Measurements from ENCODE around the gene CABYR. TPM values are rescaled to one million over a fixed set of nuclear protein-coding genes. Genes with fewer than 3 reads are reported as not detected.
"Not testable (repeated sequence)": the region's sequence is repeated elsewhere in the genome, so short reads cannot be mapped to it uniquely, and the experiment has no call there.

CABYR gene
- total RNA-seq, 1 donor from 2014 or later, result 0.73 TPM

DNA sequence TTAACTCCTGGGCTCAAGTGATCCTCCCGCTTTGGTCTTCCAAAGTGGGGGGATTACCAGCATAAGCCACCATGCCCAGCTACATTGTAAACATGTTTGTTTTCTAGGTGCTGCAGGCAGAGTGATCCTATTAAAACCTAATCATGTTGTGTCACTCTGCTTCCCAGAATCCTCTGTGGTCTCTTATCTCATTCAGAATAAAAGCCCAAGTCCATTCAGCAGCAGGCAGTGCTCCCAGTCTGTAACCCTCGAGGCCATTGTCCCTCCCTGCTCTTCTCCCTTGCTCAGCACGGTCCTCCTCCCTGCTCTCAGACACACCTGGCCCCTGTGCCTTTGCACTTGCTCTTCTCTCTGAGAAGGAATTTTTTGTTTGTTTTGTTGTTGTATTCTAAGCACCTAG lies 11.1 kb upstream of the CABYR start:
- intact Hi-C loops (cut with micrococcal nuclease), result no loop called here

DNA sequence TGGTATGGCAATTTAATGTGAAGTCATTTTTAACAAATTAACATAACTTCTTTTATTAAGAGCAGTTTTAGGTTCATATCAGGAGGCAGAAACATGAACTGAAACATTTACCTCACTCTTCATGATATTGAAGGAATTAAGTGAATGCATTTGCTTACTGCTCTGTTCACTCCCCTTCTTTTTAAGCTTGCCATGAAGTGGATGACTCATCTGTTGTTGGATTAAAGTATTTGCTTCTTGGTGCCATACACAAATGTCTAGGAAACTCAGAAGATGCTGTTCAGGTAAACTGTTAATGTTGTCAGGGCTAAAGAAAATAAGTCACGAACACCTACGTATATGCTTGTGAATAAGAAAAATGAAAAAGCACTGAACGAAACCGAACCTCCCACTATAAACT lies 10.2 kb upstream of the CABYR start:
- intact Hi-C loops (cut with micrococcal nuclease), result no loop called here

DNA sequence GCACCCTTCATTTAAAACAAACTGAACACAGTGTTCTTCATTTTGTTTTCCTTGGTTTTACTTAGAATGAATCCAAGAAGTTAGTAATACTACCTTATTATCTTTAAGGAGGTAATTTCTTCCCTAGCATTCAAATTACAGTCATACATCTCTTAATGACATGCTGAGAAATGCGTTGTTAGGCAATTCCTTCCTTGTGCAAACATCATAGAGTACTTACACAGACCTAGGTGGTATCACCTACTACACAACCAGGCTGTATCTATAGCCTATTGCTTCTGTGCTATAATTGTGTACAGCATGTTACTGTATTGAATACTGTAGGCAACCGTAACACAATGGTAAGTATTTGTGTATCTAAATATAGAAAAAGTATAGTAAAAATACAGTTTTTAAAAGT lies 8.4 kb upstream of the CABYR start:
- intact Hi-C loops (cut with micrococcal nuclease), result no loop called here

DNA sequence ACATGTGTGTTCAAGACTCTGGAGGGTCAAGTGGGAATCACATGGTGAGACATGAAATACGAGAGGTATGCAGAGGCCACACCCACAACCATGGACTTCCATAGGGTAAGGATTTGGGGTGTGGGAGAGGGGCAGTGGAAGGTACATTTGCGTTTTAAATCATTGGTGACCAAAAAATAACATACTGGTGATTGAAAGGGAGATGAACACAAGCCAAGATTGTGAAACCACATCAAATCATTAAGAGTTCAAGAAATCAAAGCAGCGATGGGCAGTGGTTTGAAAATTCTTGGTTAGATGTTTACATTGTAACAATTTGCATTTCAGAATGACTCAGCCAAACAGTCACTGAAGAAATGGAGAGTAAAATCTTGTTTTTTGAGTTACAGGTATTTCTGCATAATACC lies 1.9 kb upstream of the CABYR start:
- intact Hi-C loops (cut with micrococcal nuclease), result no loop called here

DNA sequence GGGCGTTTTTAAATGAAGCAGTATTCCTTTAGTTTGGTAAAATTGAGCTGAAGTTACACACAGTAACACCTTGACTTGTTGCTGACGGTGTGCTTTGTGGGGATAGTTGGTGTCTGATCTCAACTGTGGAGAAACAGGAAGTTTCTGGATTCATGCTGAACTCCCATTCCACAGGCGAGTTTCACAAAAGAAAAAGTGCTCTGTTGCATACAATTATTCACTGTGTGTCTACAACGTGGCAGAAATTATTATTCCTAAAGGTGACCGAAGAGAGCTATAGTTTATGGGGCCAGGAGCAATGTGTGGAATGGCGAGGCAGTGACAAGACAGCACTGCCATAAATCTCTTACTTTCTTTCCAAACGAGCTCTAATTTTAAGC lies 463 bp upstream of the CABYR start:
- intact Hi-C loops (cut with micrococcal nuclease), result no loop called here

DNA sequence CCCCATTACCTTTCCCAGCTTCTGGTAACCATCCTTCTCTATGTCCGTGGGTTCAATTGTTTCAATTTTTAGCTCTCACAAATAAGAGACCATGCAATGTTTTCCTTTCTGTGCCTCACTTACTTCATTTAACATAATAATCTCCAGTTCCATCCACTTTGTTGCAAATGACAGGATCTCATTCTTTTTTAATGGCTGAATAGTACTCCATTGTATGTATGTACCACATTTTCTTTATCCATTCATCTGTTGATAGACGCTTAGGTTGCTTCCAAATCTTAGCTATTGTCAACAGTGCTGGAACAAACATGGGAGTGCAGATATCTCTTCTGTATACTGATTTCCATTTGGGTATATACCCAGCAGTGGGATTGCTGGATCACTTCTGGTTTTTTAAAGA lies 1.8 kb downstream of the CABYR start:
- intact Hi-C loops (cut with micrococcal nuclease), result no loop called here

DNA sequence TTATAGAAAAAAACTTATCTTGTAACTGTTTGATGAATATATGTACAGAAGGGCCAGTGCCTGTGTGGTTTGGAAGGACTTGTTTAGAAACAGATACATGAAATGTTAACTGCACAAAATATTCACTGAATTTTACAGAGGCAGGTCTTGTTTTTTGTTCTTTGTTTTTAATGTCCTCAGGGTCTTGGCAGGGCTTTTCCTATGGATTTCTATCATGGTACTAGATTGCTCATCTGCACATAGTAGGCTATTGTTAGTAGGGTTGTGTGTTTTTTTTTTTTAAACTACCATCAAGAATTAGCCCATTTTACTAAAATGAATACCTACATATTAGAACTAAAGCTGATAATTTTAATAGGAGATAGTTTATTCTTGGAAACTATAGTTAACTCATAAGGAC lies 3.5 kb downstream of the CABYR start:
- intact Hi-C loops (cut with micrococcal nuclease), result no loop called here

DNA sequence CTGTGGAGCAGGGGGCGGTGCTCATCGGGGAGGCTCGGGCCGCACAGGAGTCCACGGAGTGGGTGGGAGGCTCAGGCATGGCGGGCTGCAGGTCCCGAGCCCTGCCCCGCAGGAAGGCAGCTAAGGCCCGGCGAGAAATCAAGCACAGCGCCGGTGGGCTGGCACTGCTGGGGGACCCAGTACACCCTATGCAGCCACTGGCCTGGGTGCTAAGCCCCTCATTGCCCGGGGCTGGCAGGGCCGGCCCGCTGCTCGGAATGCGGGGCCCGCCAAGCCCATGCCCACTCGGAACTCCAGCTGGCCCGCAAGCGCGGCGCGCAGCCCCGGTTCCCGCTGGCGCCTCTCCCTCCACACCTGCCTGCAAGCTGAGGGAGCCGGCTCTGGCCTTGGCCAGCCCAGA lies 10.7 kb downstream of the CABYR start:
- intact Hi-C loops (cut with micrococcal nuclease), result not testable (repeated sequence)

DNA sequence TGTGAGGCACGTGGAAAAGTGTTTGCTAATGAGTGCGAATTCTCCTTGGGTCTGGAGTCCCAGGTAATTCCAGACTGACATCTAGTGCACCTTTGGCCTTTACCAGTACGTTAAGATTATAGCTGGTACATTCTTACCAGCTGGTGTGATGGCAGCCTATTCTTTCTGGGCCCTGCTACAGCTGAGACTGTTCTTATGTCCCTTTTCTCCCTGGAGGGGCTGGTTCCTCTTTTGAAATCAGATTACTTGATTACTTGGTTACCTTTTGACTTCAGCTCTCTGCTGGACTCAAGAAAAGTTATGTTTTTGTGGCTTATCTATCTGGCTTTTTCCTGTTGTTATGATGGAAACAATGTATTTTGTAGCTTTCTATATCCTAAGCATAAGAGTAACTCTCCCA lies 14.5 kb downstream of the CABYR start:
- intact Hi-C loops (cut with micrococcal nuclease), result no loop called here

DNA sequence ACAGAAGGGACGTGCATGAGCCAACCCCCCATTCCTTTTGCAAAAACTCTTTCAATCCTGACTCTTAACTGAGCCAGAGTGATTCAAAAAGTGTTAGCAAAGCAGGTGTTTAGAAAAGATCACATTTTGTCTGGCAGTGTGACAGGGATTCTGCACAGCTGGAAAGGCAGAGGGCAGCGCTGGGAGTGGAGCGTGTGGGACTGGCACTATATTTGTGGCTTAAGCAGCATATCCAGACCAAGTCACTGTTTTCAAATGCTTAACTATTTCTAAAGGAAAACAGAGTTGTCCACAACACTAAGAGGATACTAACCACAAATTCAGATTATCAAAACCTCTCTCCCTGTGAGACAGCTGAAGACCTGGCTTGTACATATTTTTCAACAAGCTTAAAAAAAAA lies 19.0 kb downstream of the CABYR start:
- intact Hi-C loops (cut with micrococcal nuclease), result no loop called here

DNA sequence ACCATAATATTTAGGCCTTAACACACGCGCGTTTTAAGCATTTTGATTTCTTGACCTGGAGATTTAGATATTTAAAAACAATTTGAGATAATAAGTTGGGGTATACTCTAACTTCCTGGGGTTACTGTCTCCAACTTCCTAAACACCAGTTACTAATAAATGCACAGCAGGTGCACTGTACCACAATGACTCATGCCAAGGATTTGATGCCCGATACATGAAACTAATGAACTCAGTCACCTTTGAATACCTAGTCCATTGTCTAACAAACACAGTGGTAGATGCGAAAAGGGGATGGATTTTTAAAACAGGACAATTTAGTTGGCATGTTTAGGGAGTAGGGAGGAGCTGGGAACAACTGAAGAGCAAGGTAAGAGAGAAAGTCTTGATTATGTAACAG lies 21.2 kb downstream of the CABYR start:
- intact Hi-C loops (cut with micrococcal nuclease), result no loop called here

DNA sequence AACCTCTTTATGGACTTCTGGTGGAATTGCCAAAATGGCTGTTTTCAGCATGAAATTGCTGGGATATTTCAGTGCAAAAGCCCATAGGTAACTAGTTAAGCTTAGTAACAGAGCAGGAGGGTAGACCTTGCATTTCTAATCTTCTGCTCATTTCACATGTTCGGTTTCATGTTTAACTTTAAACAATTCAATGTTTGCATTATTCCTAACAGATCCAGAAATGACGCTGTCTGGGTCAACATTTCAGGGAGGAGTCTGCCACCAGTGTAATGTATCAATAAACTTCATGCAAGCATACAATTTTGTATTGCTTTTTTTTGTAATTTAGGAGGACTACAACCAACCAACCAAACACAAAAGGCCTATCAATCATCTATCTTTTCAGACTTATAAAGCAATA lies 22.4 kb downstream of the CABYR start:
- intact Hi-C loops (cut with micrococcal nuclease), result no loop called here

DNA sequence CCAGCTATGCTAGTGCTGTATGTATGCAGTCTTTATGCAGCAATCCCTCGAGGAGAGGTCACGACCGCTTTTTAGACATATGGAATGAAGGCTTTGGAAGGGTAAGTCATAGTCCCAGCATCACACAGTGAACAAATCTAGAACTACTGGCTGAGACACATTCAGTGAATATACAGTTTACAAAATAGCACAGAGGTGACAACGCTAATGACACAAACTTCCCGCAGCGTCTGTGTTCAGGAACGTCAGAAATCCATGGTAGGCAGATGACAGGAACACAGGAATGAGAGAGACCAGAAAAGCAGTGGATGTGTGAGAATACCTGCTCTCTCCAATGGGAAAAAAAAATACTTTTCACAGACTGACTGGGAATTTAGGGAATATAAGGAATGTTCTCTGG lies 29.6 kb downstream of the CABYR start:
- intact Hi-C loops (cut with micrococcal nuclease), result no loop called here

DNA sequence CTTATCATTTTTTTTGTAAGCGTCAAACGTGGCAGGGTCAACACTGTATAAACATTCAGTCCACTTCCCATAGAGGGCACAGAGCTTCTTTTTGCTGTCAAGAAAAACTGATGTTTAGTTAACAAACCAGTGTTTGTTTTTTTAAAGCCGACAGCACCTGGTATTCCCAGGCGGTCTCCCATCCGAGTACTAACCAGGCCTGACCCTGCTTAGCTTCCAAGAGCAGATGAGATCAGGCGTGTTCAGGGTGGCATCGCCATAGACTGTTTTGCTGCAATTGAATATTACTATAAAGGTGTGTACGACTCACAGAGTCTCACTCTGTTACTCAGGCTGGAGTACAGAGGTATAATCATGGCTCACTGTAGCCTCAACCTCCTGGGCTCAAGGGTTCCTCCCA lies 31.5 kb downstream of the CABYR start:
- intact Hi-C loops (cut with micrococcal nuclease), result no loop called here

DNA sequence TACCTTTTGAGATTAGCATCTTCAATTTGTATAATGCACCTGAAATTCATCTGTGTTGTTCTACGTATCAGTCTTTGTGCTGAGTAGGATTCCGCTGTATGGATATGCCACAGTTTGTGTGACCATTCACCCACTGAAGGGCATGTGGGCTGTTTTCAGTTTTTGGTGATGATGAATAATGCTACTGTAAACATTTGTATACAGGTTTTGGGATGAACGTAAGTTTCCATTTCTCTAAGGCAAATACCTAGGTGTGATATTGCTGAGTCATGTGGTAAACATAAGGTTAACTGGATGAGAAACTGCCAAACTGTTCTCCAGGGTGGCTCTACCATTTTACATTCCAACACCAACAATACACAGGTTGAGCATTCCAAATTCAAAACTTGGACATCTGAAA lies 35.1 kb downstream of the CABYR start:
- intact Hi-C loops (cut with micrococcal nuclease), result no loop called here

DNA sequence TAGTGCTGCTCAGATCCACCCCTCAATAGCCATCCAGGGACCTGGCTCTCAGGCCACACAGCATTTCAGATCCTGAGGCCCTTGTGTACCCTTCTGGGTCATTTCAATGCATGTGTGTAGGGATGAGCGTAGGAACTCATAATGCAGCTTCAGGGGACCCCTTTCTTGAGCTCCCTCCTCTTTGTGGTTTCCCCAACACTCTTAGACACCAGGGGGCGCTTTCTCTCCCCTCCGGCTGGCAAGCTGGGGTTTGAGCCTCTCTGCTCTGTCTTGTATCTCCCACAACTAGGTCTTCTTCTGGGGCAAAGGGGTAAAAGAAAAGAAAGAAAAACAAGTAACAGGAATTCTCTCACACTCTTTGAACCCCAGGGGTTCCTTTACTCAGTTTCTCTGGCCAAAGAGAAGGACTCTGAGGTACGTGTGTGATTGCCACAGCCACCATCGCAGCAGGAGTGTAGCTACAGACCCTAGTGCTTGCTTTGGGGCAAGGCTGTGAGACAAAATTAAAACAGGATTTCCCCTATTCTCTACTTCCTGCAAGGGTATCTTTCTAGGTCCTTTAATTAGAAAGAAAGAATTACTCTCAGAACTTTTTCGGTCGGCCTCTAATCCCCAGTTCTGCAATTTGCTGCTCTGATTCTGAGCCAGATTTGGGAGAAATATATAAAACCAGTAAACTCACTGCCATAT lies 38.0 kb downstream of the CABYR start:
- intact Hi-C loops (cut with micrococcal nuclease), result no loop called here

DNA sequence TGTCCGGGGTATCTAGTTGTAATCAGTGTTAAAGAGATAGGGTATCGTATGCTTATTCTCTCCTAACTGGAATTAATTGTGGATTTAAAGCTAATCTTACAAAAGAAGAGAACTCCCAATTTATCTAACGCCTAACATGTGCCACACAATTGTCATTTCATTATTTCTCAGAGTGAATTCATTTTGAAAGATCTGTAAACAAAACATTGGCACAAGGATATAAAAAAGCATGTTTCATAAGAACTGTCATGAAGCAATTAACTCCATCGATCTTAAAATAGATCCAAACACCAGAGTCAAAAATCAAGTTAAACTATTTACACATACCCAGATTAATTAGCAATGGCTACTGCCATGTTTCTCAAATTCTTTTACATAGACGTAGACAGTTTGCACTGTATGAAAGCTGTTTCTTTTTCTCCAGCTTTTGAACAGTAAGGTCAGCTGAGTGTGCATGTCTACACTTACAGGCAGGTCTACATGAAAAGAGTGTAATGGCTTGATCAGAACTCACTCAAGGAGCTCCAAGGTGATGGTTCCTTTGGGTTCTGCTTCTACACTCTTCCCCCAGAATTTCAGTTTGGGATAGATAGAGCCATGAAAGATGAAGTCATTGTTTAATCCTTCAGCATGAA lies 38.8 kb downstream of the CABYR start:
- intact Hi-C loops (cut with micrococcal nuclease), result no loop called here

DNA sequence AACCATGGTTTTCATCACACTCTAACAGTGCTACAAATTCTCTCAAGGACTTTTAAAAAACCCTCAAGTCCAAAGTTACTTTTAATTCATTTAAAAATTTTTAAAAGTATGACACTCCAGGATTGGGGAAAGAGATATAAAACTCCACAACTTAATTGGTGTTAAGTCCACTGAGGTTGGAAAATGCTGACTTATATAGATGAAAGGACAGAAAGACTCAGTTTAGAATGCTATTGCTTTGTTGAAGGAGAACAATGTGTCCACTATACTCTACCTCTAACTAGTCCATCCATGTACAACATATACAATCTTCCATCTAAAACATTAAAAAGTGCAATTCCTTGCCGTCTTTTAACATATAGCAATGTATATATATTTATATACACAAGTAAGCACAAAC lies 41.2 kb downstream of the CABYR start:
- intact Hi-C loops (cut with micrococcal nuclease), result no loop called here

DNA sequence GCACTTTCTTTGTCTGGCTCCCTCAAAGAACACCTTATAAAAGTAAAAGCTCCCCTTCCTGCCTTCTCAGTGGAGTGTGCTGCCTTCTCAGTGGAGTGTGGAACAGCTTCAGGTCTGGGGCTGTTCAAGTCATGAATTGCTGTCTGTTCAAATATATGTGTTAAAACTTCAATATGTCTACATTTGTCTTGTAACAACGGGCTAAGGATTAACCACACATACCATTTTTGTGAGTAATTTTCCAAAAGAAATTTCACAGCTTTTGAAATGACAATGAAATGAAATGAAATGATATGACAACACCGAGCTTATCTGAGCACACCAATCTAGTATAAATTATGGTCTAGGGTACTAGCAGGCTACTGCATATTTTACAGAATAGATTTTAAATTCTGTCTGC lies 42.9 kb downstream of the CABYR start:
- intact Hi-C loops (cut with micrococcal nuclease), result no loop called here

DNA sequence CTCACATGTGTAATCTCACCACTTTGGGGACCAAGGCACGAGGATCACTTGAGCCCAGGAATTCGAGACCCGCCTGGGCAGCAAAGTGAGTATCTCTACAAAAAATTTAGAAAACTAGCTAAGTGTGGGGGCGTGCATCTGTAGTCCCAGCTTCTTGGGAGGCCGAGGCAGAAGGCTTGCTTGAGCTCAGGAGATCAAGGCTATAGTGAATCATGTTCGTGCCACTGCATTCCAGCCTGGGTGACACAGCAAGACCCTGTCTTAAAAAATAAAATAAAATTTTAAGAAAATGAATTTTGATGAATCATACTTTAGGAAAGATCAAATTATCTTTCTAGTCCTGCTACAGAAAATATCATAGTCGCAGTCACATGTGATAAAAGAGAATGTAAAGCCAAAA lies 46.9 kb downstream of the CABYR start:
- intact Hi-C loops (cut with micrococcal nuclease), result no loop called here

DNA sequence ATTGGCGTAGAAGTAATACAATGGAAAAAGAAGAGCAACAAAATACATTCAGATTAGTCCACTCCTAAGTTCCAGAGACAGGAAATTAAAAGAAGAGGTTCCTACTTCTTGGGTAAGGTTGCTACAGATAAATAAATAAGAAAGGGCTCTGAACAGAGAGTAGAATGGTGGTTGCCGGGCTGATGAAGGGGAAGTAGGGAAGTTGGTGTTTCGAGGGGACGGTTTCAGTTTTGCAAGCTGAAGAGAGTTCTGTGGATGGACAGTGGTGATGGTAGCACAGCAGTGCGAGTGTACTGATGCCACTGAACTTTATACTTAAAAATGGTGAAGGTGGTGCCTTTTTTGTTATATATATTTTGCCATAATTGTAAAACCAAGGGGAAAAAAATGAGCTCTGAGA lies 48.2 kb downstream of the CABYR start:
- intact Hi-C loops (cut with micrococcal nuclease), result no loop called here

DNA sequence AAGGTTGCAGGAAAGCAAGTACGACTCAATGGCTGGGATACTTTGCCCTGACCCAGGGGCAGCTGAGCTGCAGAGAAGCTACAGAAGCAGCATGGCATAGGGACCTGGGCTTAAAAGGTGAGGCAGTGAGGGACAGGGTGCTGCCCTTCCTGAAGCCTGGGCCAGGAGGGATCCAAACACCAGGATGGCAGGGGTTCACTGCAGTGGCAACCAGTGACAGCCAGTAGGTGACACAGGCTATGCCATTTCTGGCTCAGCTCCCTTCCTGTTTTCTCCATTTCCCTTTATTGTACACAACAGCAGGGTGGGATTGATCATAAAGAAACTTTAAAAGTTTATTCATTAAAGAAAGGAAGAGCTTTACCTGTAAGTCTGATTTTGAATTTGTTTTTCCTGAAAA lies 48.8 kb downstream of the CABYR start:
- intact Hi-C loops (cut with micrococcal nuclease), result no loop called here

DNA sequence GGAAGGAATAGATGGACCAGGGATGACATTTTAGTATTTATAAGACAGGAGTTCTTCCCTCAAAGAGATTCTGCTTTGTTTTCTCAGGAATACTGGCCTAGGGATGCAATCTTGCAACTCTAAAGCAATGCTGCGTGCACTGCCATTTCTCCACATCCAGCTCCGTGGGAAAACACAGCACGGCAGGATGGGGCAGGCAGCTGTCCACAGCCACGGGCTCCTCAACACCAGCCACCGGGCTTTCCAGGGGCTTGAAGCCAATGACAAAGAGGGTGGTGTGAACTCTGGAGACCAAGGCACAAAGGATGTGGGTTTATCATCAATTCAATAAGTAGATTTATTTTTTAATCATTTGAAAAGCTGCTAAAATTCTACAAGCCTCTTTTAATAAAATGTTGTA lies 49.3 kb downstream of the CABYR start:
- intact Hi-C loops (cut with micrococcal nuclease), result no loop called here

Measured in T-helper 2 cell treated with Interferon-gamma antibody and Interleukin-4, amounts not matched to agents 100 ng/mL and 5 ng/mL, for 36 hours (primary cell).